Neural cell (in vitro differentiated cells): ENCODE results near the gene EGFL7.

ENCODE experiments used
- EP300 ChIP-seq: fragments of 450-650 bp; conservative IDR thresholded peaks from 2 replicates; pipeline ENCODE4 v1.6.1; 2014; ENCODE audit warnings: antibody characterized with exemption, mild to moderate bottlenecking, moderate library complexity; ENCODE audit not compliant: poor library complexity, severe bottlenecking
- EZH2 ChIP-seq: fragments of 200-600, 300-800 bp; shearing (Covaris generic), sonication (generic); IDR thresholded peaks from 2 replicates; pipeline ENCODE4 v1.6.1; 2014; ENCODE audit warnings: antibody characterized with exemption, low read length, borderline replicate concordance, mild to moderate bottlenecking; ENCODE audit not compliant: insufficient read depth, poor library complexity, severe bottlenecking
- POLR2AphosphoS5 ChIP-seq: IDR thresholded peaks from 2 replicates; pipeline ENCODE4 v1.6.1; 2012
- RAD21 ChIP-seq: fragments of 450-650 bp; conservative IDR thresholded peaks from 2 replicates; pipeline ENCODE4 v1.6.1; 2014; ENCODE audit warnings: antibody characterized with exemption, mild to moderate bottlenecking, moderate library complexity
- SMC3 ChIP-seq: fragments of 450-650 bp; conservative IDR thresholded peaks from 2 replicates; pipeline ENCODE4 v1.6.1; 2014; ENCODE audit warnings: antibody characterized with exemption, mild to moderate bottlenecking, moderate library complexity; ENCODE audit not compliant: poor library complexity
- TAF1 ChIP-seq: IDR thresholded peaks from 2 replicates; pipeline ENCODE4 v1.6.1; 2012; ENCODE audit warnings: low read depth
- TF ChIP-seq, protein P1 (sequence below): fragments of 450-650 bp; IDR thresholded peaks from 2 replicates; pipeline ENCODE4 v1.5.1; 2014; ENCODE audit warnings: antibody characterized with exemption, mild to moderate bottlenecking, moderate library complexity; ENCODE audit not compliant: poor library complexity, severe bottlenecking
- TF ChIP-seq, protein P2 (sequence below): IDR thresholded peaks from 2 replicates; pipeline ENCODE4 v1.6.1; 2012; ENCODE audit warnings: borderline replicate concordance

DNA sequence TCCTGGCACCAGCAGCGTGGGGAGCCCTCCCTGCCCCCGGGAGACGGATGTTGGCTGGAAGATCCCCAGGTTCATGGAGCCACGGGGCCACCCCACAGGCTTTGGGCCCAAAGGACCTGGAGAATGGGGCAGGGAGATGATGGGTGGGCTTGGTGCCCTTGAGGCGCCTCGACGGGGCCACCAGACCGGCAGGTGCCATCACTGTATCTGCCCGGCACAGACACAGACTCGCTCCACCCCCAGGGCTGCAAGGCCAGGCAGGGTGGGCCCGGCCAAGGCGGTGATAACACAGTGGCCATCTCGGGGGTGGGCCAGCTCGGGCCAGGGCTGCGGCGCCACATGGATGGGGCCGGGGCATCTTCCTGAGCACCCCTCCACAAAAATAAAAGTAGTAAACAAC lies 35.0 kb upstream of the EGFL7 start:
- TF ChIP-seq, protein P1, sequence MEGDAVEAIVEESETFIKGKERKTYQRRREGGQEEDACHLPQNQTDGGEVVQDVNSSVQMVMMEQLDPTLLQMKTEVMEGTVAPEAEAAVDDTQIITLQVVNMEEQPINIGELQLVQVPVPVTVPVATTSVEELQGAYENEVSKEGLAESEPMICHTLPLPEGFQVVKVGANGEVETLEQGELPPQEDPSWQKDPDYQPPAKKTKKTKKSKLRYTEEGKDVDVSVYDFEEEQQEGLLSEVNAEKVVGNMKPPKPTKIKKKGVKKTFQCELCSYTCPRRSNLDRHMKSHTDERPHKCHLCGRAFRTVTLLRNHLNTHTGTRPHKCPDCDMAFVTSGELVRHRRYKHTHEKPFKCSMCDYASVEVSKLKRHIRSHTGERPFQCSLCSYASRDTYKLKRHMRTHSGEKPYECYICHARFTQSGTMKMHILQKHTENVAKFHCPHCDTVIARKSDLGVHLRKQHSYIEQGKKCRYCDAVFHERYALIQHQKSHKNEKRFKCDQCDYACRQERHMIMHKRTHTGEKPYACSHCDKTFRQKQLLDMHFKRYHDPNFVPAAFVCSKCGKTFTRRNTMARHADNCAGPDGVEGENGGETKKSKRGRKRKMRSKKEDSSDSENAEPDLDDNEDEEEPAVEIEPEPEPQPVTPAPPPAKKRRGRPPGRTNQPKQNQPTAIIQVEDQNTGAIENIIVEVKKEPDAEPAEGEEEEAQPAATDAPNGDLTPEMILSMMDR, result no peak
- TF ChIP-seq EP300 (no peak), SMC3 (no peak), TAF1 (no peak), POLR2AphosphoS5 (no peak), RAD21 (no peak), EZH2 (no peak)
- TF ChIP-seq, protein P2, sequence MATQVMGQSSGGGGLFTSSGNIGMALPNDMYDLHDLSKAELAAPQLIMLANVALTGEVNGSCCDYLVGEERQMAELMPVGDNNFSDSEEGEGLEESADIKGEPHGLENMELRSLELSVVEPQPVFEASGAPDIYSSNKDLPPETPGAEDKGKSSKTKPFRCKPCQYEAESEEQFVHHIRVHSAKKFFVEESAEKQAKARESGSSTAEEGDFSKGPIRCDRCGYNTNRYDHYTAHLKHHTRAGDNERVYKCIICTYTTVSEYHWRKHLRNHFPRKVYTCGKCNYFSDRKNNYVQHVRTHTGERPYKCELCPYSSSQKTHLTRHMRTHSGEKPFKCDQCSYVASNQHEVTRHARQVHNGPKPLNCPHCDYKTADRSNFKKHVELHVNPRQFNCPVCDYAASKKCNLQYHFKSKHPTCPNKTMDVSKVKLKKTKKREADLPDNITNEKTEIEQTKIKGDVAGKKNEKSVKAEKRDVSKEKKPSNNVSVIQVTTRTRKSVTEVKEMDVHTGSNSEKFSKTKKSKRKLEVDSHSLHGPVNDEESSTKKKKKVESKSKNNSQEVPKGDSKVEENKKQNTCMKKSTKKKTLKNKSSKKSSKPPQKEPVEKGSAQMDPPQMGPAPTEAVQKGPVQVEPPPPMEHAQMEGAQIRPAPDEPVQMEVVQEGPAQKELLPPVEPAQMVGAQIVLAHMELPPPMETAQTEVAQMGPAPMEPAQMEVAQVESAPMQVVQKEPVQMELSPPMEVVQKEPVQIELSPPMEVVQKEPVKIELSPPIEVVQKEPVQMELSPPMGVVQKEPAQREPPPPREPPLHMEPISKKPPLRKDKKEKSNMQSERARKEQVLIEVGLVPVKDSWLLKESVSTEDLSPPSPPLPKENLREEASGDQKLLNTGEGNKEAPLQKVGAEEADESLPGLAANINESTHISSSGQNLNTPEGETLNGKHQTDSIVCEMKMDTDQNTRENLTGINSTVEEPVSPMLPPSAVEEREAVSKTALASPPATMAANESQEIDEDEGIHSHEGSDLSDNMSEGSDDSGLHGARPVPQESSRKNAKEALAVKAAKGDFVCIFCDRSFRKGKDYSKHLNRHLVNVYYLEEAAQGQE, result no peak
